Stomach smooth muscle (tissue), 2 donors: ENCODE data around the gene ABL1.

ENCODE experiments used
- H3K27ac ChIP-seq: one replicate; pipeline ENCODE4 v1.7.0; 2013; ENCODE audit warnings: mild to moderate bottlenecking, low read length, inconsistent platforms
- H3K27me3 ChIP-seq, 2 donors: one replicate each; pipeline ENCODE4 v1.7.0; 2013; ENCODE audit warnings: low read length in 2 of 2; ENCODE audit not compliant: insufficient read depth in 2 of 2, control insufficient read depth in 1 of 2
- H3K36me3 ChIP-seq, 2 donors: one replicate each; pipeline ENCODE4 v1.7.0; 2013; ENCODE audit warnings: low read length in 2 of 2; ENCODE audit not compliant: control insufficient read depth in 2 of 2, insufficient read depth in 2 of 2
- H3K4me1 ChIP-seq: one replicate; pipeline ENCODE4 v1.7.0; 2013; ENCODE audit warnings: low read length; ENCODE audit not compliant: control insufficient read depth, insufficient read depth
- H3K4me3 ChIP-seq, 2 donors: one replicate each; pipeline ENCODE4 v1.7.0; 2013; ENCODE audit warnings: low read length in 2 of 2
- H3K9ac ChIP-seq, 2 donors: one replicate each; pipeline ENCODE4 v1.7.0; 2013; ENCODE audit warnings: low read length in 2 of 2, mild to moderate bottlenecking in 1 of 2
- H3K9me3 ChIP-seq, 2 donors: one replicate each; pipeline ENCODE4 v1.7.0; 2013; ENCODE audit warnings: low read length in 2 of 2; ENCODE audit not compliant: control insufficient read depth in 2 of 2
- donor health status: healthy.
- donor health status: Pancreatic carcinoma.

The ABL1 gene

DNA sequence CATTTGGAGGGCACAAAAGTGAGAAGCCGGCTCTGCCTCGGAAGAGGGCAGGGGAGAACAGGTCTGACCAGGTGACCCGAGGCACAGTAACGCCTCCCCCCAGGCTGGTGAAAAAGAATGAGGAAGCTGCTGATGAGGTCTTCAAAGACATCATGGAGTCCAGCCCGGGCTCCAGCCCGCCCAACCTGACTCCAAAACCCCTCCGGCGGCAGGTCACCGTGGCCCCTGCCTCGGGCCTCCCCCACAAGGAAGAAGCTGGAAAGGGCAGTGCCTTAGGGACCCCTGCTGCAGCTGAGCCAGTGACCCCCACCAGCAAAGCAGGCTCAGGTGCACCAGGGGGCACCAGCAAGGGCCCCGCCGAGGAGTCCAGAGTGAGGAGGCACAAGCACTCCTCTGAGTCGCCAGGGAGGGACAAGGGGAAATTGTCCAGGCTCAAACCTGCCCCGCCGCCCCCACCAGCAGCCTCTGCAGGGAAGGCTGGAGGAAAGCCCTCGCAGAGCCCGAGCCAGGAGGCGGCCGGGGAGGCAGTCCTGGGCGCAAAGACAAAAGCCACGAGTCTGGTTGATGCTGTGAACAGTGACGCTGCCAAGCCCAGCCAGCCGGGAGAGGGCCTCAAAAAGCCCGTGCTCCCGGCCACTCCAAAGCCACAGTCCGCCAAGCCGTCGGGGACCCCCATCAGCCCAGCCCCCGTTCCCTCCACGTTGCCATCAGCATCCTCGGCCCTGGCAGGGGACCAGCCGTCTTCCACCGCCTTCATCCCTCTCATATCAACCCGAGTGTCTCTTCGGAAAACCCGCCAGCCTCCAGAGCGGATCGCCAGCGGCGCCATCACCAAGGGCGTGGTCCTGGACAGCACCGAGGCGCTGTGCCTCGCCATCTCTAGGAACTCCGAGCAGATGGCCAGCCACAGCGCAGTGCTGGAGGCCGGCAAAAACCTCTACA is 49.8 kb downstream of the ABL1 start:
- no peaks in the 10 kb centered on the region for H3K27me3 ChIP-seq
- no peak overlapping the region for H3K4me3 ChIP-seq
- peaks cover 69 to 71% of the 10 kb centered on the region in 2 donors for H3K36me3 ChIP-seq
- no peaks in the 10 kb centered on the region for H3K9me3 ChIP-seq
- no peak overlapping the region for H3K9ac ChIP-seq
- H3K4me1 ChIP-seq = peaks cover 35% of the 10 kb centered on the region
- H3K27ac ChIP-seq = peak overlapping the region; percentile 58

- no peaks in the 10 kb centered on the region for H3K27me3 ChIP-seq
- peaks cover 35% of the 10 kb centered on the region for H3K4me1 ChIP-seq
- no peak overlapping the region for H3K9ac ChIP-seq
- peaks cover 69 to 71% of the 10 kb centered on the region in 2 donors for H3K36me3 ChIP-seq
- H3K9me3 ChIP-seq = no peaks in the 10 kb centered on the region
- H3K4me3 ChIP-seq = no peak overlapping the region
- peak overlapping the region; percentile 58 for H3K27ac ChIP-seq
Observed at GRCh38 chr9:130885484-130886375, 50.7 kb downstream of the ABL1 start.

DNA sequence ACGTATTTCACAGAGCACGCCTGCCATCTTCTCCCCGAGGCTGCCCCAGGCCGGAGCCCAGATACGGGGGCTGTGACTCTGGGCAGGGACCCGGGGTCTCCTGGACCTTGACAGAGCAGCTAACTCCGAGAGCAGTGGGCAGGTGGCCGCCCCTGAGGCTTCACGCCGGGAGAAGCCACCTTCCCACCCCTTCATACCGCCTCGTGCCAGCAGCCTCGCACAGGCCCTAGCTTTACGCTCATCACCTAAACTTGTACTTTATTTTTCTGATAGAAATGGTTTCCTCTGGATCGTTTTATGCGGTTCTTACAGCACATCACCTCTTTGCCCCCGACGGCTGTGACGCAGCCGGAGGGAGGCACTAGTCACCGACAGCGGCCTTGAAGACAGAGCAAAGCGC is 51.9 kb downstream of the ABL1 start:
- no peak overlapping the region for H3K9ac ChIP-seq
- H3K4me1 ChIP-seq = peaks cover 35% of the 10 kb centered on the region
- no peak overlapping the region for H3K4me3 ChIP-seq
- H3K36me3 ChIP-seq = peaks cover 65 to 67% of the 10 kb centered on the region in 2 donors
- H3K27ac ChIP-seq = peak overlapping the region; percentile 46
- H3K9me3 ChIP-seq = no peaks in the 10 kb centered on the region
- no peaks in the 10 kb centered on the region for H3K27me3 ChIP-seq

GRCh38 chr9:130887494-130888144 is 52.6 kb downstream of the ABL1 start:
- H3K36me3 ChIP-seq = peaks cover 65 to 67% of the 10 kb centered on the region in 2 donors
- no peaks in the 10 kb centered on the region for H3K27me3 ChIP-seq
- H3K9ac ChIP-seq = no peak overlapping the region
- H3K4me1 ChIP-seq = peaks cover 35% of the 10 kb centered on the region
- no peak overlapping the region for H3K4me3 ChIP-seq
- H3K9me3 ChIP-seq = no peaks in the 10 kb centered on the region
- peak overlapping the region; percentile 46 for H3K27ac ChIP-seq

DNA sequence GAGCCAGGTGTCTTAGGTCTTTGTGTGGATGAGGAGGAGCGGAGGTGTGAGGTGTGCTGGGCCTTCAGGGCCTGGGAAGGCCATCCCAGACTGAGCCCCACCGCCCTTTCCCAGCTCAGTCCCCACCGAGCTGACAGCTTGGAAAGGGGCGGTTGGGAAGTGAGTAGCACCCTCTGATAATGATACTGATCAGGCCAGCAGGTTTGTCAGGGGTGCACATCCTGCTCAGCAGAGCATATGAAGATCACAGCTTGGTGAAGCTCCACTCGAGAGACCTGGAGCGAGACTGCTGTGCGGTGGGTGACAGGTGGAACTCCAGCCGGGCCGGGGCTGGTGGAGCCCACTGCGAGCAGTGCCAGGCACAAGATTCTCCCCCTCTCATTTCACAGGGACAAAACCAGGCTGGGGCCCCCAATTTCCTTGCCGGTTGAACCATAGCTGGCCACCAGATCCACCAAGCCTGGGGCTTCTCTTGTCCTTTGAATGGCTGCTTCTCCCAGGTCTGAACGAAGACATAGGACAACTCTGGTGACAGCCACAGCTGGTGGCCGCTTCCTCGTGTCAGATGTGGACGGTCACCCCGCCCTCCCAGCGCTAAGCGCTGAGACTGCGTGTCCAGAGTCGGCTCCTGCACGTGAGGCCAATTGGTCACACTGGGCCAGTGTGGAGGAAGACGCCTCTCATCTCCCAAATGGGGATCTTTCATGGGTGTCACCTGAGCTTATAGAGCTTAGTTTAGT is 53.3 kb downstream of the ABL1 start:
- peaks cover 72 to 74% of the 10 kb centered on the region in 2 donors for H3K36me3 ChIP-seq
- peaks cover 35% of the 10 kb centered on the region for H3K4me1 ChIP-seq
- H3K27me3 ChIP-seq = no peaks in the 10 kb centered on the region
- no peak overlapping the region for H3K4me3 ChIP-seq
- no peak overlapping the region for H3K9ac ChIP-seq
- H3K9me3 ChIP-seq = no peaks in the 10 kb centered on the region
- peak overlapping the region; percentile 46 for H3K27ac ChIP-seq

DNA sequence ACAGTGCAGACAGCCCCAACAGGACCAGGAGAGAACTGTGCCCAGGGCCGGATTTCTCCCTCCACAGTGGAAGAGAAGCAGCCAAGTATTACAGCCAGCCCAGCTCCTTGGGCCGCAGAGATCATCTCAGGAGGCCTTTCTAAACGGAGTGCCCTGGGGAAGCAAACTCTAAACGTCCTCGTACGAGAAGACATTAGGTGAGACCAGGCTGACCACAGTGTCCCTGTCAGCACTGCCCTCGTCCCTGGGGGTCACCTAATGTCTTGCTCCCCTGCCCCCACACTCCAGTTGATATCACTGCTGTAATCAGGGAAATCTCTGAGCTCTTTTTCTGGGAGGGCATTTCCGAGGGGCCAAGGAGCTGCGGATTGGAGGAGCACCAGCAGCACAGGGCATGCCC is 55.1 kb downstream of the ABL1 start:
- H3K4me3 ChIP-seq = no peak overlapping the region
- no peaks in the 10 kb centered on the region for H3K27me3 ChIP-seq
- H3K27ac ChIP-seq = no peak overlapping the region
- H3K9me3 ChIP-seq = no peaks in the 10 kb centered on the region
- peaks cover 61 to 66% of the 10 kb centered on the region in 2 donors for H3K36me3 ChIP-seq
- H3K4me1 ChIP-seq = peaks cover 40% of the 10 kb centered on the region
- H3K9ac ChIP-seq = no peak overlapping the region

DNA sequence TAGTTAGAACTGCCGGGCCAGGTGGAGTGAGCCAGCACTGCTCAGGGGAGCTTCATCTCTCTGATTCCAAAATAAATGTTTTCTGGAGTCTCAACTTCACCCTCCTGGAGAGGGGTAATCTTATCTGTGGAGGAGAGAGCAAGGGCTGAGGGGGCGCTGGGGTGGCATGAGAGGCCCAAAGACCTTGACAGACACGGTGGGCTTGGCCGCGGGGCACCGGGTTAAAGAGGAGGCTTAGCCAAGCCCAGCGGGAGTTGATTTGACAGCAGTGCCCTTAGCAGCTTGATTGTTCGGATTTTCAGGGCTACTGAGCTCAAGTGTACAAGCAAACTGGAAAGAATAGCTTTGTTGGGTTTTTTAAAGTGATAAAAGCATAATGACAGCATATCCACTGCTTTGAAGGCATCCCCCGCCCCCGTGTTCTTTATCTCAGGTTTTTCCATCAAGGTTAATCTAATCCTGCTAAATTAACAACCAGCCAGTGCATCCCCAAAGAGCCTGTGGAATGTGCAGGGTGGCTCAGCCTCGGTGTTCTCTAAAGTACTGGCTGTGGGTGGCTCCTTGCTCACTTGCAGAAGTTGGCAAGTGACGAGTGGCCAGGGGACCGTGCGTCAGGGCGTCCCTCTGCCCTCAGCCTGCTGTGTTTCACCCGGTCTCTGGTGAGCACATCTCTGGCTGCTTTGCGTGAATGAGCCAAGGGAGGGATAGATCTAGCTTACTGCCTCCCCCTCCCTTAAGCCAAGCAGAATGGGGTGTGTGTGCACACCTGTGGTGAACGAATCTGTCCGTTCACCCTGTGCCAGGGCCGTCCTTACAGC is 56.0 kb downstream of the ABL1 start:
- H3K27ac ChIP-seq = no peak overlapping the region
- peaks cover 53 to 58% of the 10 kb centered on the region in 2 donors for H3K36me3 ChIP-seq
- no peaks in the 10 kb centered on the region for H3K27me3 ChIP-seq
- no peak overlapping the region for H3K4me3 ChIP-seq
- H3K4me1 ChIP-seq = peaks cover 39% of the 10 kb centered on the region
- H3K9ac ChIP-seq = no peak overlapping the region
- H3K9me3 ChIP-seq = no peaks in the 10 kb centered on the region

- no peak overlapping the region for H3K4me3 ChIP-seq
- peaks cover 47 to 50% of the 10 kb centered on the region in 2 donors for H3K36me3 ChIP-seq
- peaks cover 32% of the 10 kb centered on the region for H3K4me1 ChIP-seq
- no peak overlapping the region for H3K9ac ChIP-seq
- no peaks in the 10 kb centered on the region for H3K9me3 ChIP-seq
- no peak overlapping the region for H3K27ac ChIP-seq
- H3K27me3 ChIP-seq = peaks cover 0 to 2% of the 10 kb centered on the region in 2 donors
Observed at GRCh38 chr9:130891688-130892476, 56.8 kb downstream of the ABL1 start.
